ENCODE results near the gene MLPH. TPM values are rescaled to one million over a fixed set of nuclear protein-coding genes. Genes with fewer than 3 reads are reported as not detected.

MLPH gene
- total and polyA plus RNA-seq, 2 of the 4 experiments (the other 2 are of a cell fraction), result 13.8 to 21.6 TPM

DNA sequence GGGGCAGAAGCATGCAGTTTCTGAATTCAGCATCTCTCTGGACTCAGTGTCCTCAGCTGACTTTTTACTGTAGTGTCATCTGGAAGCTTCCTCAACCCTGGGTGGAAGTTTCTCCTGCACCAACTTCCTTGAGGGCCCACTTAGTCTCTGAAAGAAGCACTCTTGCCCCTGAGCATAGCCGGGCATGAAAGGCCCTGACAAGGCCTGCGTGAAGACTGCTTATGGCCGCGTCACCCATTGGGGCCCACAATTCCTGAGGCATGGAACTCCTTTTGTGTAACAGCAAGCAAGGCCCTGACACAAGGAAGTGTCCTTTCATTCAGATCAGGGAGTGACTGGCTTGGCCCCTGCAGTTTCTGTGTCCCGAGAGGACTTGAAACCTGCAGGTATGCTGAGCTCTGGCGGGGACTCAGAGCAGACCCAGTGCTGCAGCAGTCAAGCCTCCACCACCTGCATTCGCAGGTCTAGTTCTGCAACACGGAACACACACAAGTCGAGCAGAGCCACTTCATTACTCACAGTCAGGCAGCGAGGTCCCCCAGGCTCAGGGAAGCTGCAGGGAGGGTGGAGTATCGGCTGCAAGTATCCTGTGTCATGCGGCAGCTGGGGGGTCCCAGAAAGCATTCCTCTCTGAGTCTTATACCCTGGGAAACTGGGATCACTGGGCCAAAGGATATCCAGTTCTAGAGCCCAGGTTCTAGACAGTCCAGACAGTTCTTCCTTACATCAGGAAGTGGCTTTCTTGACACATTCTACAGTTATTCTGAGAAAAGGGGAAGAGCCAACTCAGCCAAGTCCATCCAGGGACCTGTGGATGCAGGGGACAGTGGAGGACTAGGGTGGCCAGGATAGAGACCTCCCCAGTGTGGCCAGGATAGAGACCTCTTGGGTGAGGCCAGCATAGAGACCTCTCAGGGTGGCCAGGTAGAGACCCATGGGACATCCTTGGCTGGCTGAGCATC is 43.7 kb downstream of the MLPH start:
- no peak overlapping the region for H3K14ac ChIP-seq (replicated peaks; ENCODE audit: low read depth, low read length)
- H3K36me3 ChIP-seq (ENCODE audit: control insufficient read depth, insufficient read depth, low read length), result peaks cover 2% of the 10 kb centered on the region
- ATAC-seq (ENCODE audit: low read depth) (no peak), DNase-seq (no peak)
- no peaks in the 10 kb centered on the region for H3K27me3 ChIP-seq (ENCODE audit: control insufficient read depth, insufficient read depth, low read length)
- dilution Hi-C loops (cut with HindIII; ENCODE audit: low sequenced_read_pairs, unreplicated experiment), result no loop called here
- peaks cover 11% of the 10 kb centered on the region for H3K9me1 ChIP-seq (ENCODE audit: insufficient read depth, low read length)
- H2BK5ac ChIP-seq (ENCODE audit: low read depth, low read length, poor library complexity, severe bottlenecking), result no peak overlapping the region
- H2AK9ac ChIP-seq (replicated peaks; ENCODE audit: low read depth, low read length, poor library complexity), result no peak overlapping the region
- in situ Hi-C loops (cut with MboI; ENCODE audit: low sequenced_read_pairs), result no loop called here
- H3K4me1 ChIP-seq (ENCODE audit: control insufficient read depth, insufficient read depth, low read length), result no peaks in the 10 kb centered on the region
- no peaks in the 10 kb centered on the region for H3K79me1 ChIP-seq (ENCODE audit: low read depth in 1 of 2, low read length in 2 of 2)
- 100% methylated on average over 5 of the region's 12 CpGs; no CpG with 5 or more reads in 1 of the 2 experiments for WGBS, 2 experiments (ENCODE audit: extremely low coverage in 2 of 2, insufficient read length in 1 of 2)
- no peak overlapping the region for H2AK5ac ChIP-seq (ENCODE audit: low read depth, low read length)
- no peak overlapping the region for H2AFZ ChIP-seq (replicated peaks; ENCODE audit: low read length, poor library complexity)
- TF ChIP-seq MAFK (IDR thresholded peaks at IDR 0.05; ENCODE audit: low read depth, low read length) (no peak), NFE2L2 (IDR thresholded peaks at IDR 0.05; ENCODE audit: low read depth, low read length) (no peak), RAD21 (IDR thresholded peaks at IDR 0.05; ENCODE audit: low read length) (no peak), MAZ (IDR thresholded peaks at IDR 0.05; ENCODE audit: borderline replicate concordance, low read depth, low read length) (no peak), MXI1 (IDR thresholded peaks at IDR 0.05; ENCODE audit: borderline replicate concordance, low read depth, low read length) (no peak), RFX5 (IDR thresholded peaks at IDR 0.05; ENCODE audit: low read depth, low read length) (no peak), CHD1 (IDR thresholded peaks at IDR 0.05; ENCODE audit: low read depth, low read length) (no peak), FOS (IDR thresholded peaks at IDR 0.05; ENCODE audit: low read depth, low read length) (no peak), POLR2A (IDR thresholded peaks at IDR 0.05; ENCODE audit: low read depth, low read length) (no peak)
- TF ChIP-seq, protein P1, sequence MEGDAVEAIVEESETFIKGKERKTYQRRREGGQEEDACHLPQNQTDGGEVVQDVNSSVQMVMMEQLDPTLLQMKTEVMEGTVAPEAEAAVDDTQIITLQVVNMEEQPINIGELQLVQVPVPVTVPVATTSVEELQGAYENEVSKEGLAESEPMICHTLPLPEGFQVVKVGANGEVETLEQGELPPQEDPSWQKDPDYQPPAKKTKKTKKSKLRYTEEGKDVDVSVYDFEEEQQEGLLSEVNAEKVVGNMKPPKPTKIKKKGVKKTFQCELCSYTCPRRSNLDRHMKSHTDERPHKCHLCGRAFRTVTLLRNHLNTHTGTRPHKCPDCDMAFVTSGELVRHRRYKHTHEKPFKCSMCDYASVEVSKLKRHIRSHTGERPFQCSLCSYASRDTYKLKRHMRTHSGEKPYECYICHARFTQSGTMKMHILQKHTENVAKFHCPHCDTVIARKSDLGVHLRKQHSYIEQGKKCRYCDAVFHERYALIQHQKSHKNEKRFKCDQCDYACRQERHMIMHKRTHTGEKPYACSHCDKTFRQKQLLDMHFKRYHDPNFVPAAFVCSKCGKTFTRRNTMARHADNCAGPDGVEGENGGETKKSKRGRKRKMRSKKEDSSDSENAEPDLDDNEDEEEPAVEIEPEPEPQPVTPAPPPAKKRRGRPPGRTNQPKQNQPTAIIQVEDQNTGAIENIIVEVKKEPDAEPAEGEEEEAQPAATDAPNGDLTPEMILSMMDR (conservative IDR thresholded peaks at IDR 0.05; ENCODE audit: low read depth, low read length), result no peak
- no peak overlapping the region for H3K27ac ChIP-seq (ENCODE audit: insufficient read depth, low read length)
- H2BK120ac ChIP-seq (ENCODE audit: low read depth, low read length), result no peak overlapping the region
- ChIA-PET POLR2A (ENCODE audit: unreplicated experiment) (no interaction called here), CTCF (interaction anchor here (2.4 kb wide), 1 partner anchor 18 kb away, joined by 11 read pairs; no protein-coding TSS in a partner anchor)
- H2BK15ac ChIP-seq (ENCODE audit: low read depth, low read length), result no peak overlapping the region
- no peak overlapping the region for H2BK20ac ChIP-seq (ENCODE audit: low read depth, low read length)
- H3K9me3 ChIP-seq (ENCODE audit: control insufficient read depth, insufficient read depth, low read length), result no peaks in the 10 kb centered on the region
- H4K5ac ChIP-seq (ENCODE audit: low read depth, low read length), result no peak overlapping the region
- H3K4me2 ChIP-seq (ENCODE audit: low read depth, low read length), result no peak overlapping the region
- BruUV-seq (replicated peaks), result no TSS peak
- H4K8ac ChIP-seq (ENCODE audit: low read depth in 2 of 2, low read length in 2 of 2), result no peak overlapping the region
- H3K4me3 ChIP-seq (ENCODE audit: insufficient read depth, low read depth, low read length), result no peak overlapping the region
- intact Hi-C loops (cut with micrococcal nuclease), result no loop called here
- no peak overlapping the region for H3K18ac ChIP-seq (ENCODE audit: low read depth, low read length)
- H3K4ac ChIP-seq (ENCODE audit: low read depth, low read length), result no peak overlapping the region
- H4K20me1 ChIP-seq (ENCODE audit: insufficient read depth, low read length), result no peaks in the 10 kb centered on the region; the same call in 1 of the 2 replicates
- H4K91ac ChIP-seq (ENCODE audit: insufficient read depth, low read depth, low read length), result no peak overlapping the region
- no peak overlapping the region for H3K23ac ChIP-seq (ENCODE audit: low read depth, low read length)
- H3K9ac ChIP-seq (ENCODE audit: low read depth, low read length), result no peak overlapping the region
- no peak overlapping the region for H3K56ac ChIP-seq (ENCODE audit: extremely low read depth, insufficient read depth, low read length)

All from IMR-90 (cell line).